Measurements from ENCODE around the gene CDH23. TPM values are rescaled to one million over a fixed set of nuclear protein-coding genes. Genes with fewer than 3 reads are reported as not detected.
A peak's percentile ranks its signal among the peaks of the same experiment; 100 is the strongest.

CDH23 gene
- total RNA-seq, 2 donors from 2014 or later, result 0.06 TPM; not detected in 1

- ATAC-seq (no peak), DNase-seq (ENCODE audit: low spot score) (no peak)
- Mint-ChIP-seq H3K36me3 (no peaks in the 10 kb centered on the region), H3K9me3 (no peaks in the 10 kb centered on the region), H3K27ac (no peak overlapping the region), H3K4me1 (ENCODE audit: low read depth in 2 of 2) (no peaks in the 10 kb centered on the region), H3K27me3 (no peaks in the 10 kb centered on the region), H3K4me3 (no peak overlapping the region)
Observed at GRCh38 chr10:71603754-71604153, 207.0 kb downstream of the CDH23 start.

- Mint-ChIP-seq H3K27me3 (peaks cover 3% of the 10 kb centered on the region in 2 donors), H3K9me3 (no peaks in the 10 kb centered on the region), H3K36me3 (no peaks in the 10 kb centered on the region), H3K4me1 (ENCODE audit: low read depth in 2 of 2) (no peaks in the 10 kb centered on the region), H3K4me3 (no peak overlapping the region), H3K27ac (no peak overlapping the region)
- ATAC-seq, result no peak
- DNase-seq (ENCODE audit: low spot score), result no peak
Observed at GRCh38 chr10:71604324-71605018, 207.8 kb downstream of the CDH23 start.

GRCh38 chr10:71605263-71605962, 208.7 kb downstream of the CDH23 start:
- Mint-ChIP-seq H3K9me3 (no peaks in the 10 kb centered on the region), H3K4me1 (ENCODE audit: low read depth in 2 of 2) (no peaks in the 10 kb centered on the region), H3K27ac (no peak overlapping the region), H3K4me3 (no peak overlapping the region), H3K27me3 (peaks cover 3 to 7% of the 10 kb centered on the region in 2 donors), H3K36me3 (no peaks in the 10 kb centered on the region)
- DNase-seq (ENCODE audit: low spot score) (no peak), ATAC-seq (no peak)

- Mint-ChIP-seq H3K27me3 (peaks cover 5 to 7% of the 10 kb centered on the region in 2 donors), H3K27ac (no peak overlapping the region), H3K36me3 (no peaks in the 10 kb centered on the region), H3K4me3 (no peak overlapping the region), H3K4me1 (ENCODE audit: low read depth in 2 of 2) (no peaks in the 10 kb centered on the region), H3K9me3 (no peaks in the 10 kb centered on the region)
- DNase-seq (ENCODE audit: low spot score), result no peak
- ATAC-seq, result no peak
Observed at GRCh38 chr10:71606257-71607081, 209.7 kb downstream of the CDH23 start.

- no peak overlapping the region for H3K4me3 Mint-ChIP-seq
- no peaks in the 10 kb centered on the region for H3K9me3 Mint-ChIP-seq
- no peaks in the 10 kb centered on the region for H3K36me3 Mint-ChIP-seq
- ATAC-seq (no peak), DNase-seq (ENCODE audit: low spot score) (no peak)
- H3K27me3 Mint-ChIP-seq, result peaks cover 5 to 12% of the 10 kb centered on the region in 2 donors
- H3K4me1 Mint-ChIP-seq (ENCODE audit: low read depth in 2 of 2), result no peaks in the 10 kb centered on the region
- H3K27ac Mint-ChIP-seq, result no peak overlapping the region
Observed at GRCh38 chr10:71607082-71607443, 210.3 kb downstream of the CDH23 start.

- no peak for DNase-seq (ENCODE audit: low spot score)
- no peaks in the 10 kb centered on the region for H3K36me3 Mint-ChIP-seq
- ATAC-seq, result peak in 1 of 2 donors; percentile 46
- H3K9me3 Mint-ChIP-seq, result no peaks in the 10 kb centered on the region
- H3K4me3 Mint-ChIP-seq, result no peak overlapping the region
- no peak overlapping the region for H3K27ac Mint-ChIP-seq
- H3K27me3 Mint-ChIP-seq, result peaks cover 5 to 16% of the 10 kb centered on the region in 2 donors
- no peaks in the 10 kb centered on the region for H3K4me1 Mint-ChIP-seq (ENCODE audit: low read depth in 2 of 2)
Observed at GRCh38 chr10:71608819-71609768, 212.4 kb downstream of the CDH23 start.

- H3K4me1 Mint-ChIP-seq (ENCODE audit: low read depth in 2 of 2), result no peaks in the 10 kb centered on the region
- DNase-seq (ENCODE audit: low spot score), result no peak
- no peak overlapping the region for H3K27ac Mint-ChIP-seq
- ATAC-seq, result no peak
- H3K36me3 Mint-ChIP-seq, result no peaks in the 10 kb centered on the region
- peaks cover 5 to 16% of the 10 kb centered on the region in 2 donors for H3K27me3 Mint-ChIP-seq
- H3K9me3 Mint-ChIP-seq, result no peaks in the 10 kb centered on the region
- no peak overlapping the region for H3K4me3 Mint-ChIP-seq
Observed at GRCh38 chr10:71610651-71611050, 213.9 kb downstream of the CDH23 start.

- Mint-ChIP-seq H3K27me3 (peaks cover 5 to 16% of the 10 kb centered on the region in 2 donors), H3K9me3 (no peaks in the 10 kb centered on the region), H3K36me3 (no peaks in the 10 kb centered on the region), H3K4me3 (no peak overlapping the region), H3K27ac (no peak overlapping the region), H3K4me1 (ENCODE audit: low read depth in 2 of 2) (no peaks in the 10 kb centered on the region)
- DNase-seq (ENCODE audit: low spot score) (no peak), ATAC-seq (no peak)
Observed at GRCh38 chr10:71611131-71611530, 214.4 kb downstream of the CDH23 start.

- DNase-seq (ENCODE audit: low spot score) (no peak), ATAC-seq (no peak)
Observed at GRCh38 chr10:71611709-71612422, 215.1 kb downstream of the CDH23 start.

GRCh38 chr10:71613261-71613777, 216.6 kb downstream of the CDH23 start:
- H3K36me3 Mint-ChIP-seq, result no peaks in the 10 kb centered on the region
- peaks cover 5 to 16% of the 10 kb centered on the region in 2 donors for H3K27me3 Mint-ChIP-seq
- H3K4me1 Mint-ChIP-seq (ENCODE audit: low read depth in 2 of 2), result no peaks in the 10 kb centered on the region
- no peaks in the 10 kb centered on the region for H3K9me3 Mint-ChIP-seq
- ATAC-seq (no peak), DNase-seq (ENCODE audit: low spot score) (no peak)
- H3K27ac Mint-ChIP-seq, result no peak overlapping the region
- H3K4me3 Mint-ChIP-seq, result no peak overlapping the region

More at GRCh38 chr10:71611709-71612422, 215.1 kb downstream of the CDH23 start:
- H3K36me3 Mint-ChIP-seq, result no peaks in the 10 kb centered on the region
- peaks cover 5 to 16% of the 10 kb centered on the region in 2 donors for H3K27me3 Mint-ChIP-seq
- no peak overlapping the region for H3K27ac Mint-ChIP-seq
- no peaks in the 10 kb centered on the region for H3K4me1 Mint-ChIP-seq (ENCODE audit: low read depth in 2 of 2)
- H3K9me3 Mint-ChIP-seq, result no peaks in the 10 kb centered on the region
- no peak overlapping the region for H3K4me3 Mint-ChIP-seq

GRCh38 chr10:71613877-71614276, 217.2 kb downstream of the CDH23 start:
- H3K9me3 Mint-ChIP-seq, result no peaks in the 10 kb centered on the region
- no peaks in the 10 kb centered on the region for H3K36me3 Mint-ChIP-seq
- no peak overlapping the region for H3K4me3 Mint-ChIP-seq
- H3K4me1 Mint-ChIP-seq (ENCODE audit: low read depth in 2 of 2), result no peaks in the 10 kb centered on the region
- peaks cover 5 to 16% of the 10 kb centered on the region in 2 donors for H3K27me3 Mint-ChIP-seq
- ATAC-seq (no peak), DNase-seq (ENCODE audit: low spot score) (no peak)
- no peak overlapping the region for H3K27ac Mint-ChIP-seq

GRCh38 chr10:71614946-71615345, 218.2 kb downstream of the CDH23 start:
- no peak for DNase-seq (ENCODE audit: low spot score)
- no peak for ATAC-seq
- peaks cover 2 to 9% of the 10 kb centered on the region in 2 donors for H3K27me3 Mint-ChIP-seq

More at GRCh38 chr10:71614946-71615345, 218.2 kb downstream of the CDH23 start:
- Mint-ChIP-seq H3K9me3 (no peaks in the 10 kb centered on the region), H3K36me3 (no peaks in the 10 kb centered on the region), H3K27ac (no peak overlapping the region), H3K4me3 (no peak overlapping the region), H3K4me1 (ENCODE audit: low read depth in 2 of 2) (no peaks in the 10 kb centered on the region)

Data from natural killer cell treated with Interleukin-12 subunit alpha and Interleukin-12 subunit beta and Interleukin-15 and Interleukin-18, amount 100 ng/mL, for 72 hours (primary cell).